Effector memory CD8-positive, alpha-beta T cell (primary cell): ENCODE measurements around the gene AMBN.

Experiments used
- ATAC-seq: fragments of 150-1000 bp; cut with Tn5 transposase; replicated peaks from 2 replicates; pipeline ENCODE4 v1.10.0; 2021; ENCODE audit warnings: mild to moderate bottlenecking, moderate library complexity
- DNase-seq, 3 experiments: peaks; one replicate each; pipeline ENCODE4 v3.0.0; 2021
- H3K27ac Mint-ChIP-seq, 2 donors: one replicate each; pipeline ENCODE4 v1.8.0; 2022; ENCODE audit warnings: mild to moderate bottlenecking in 2 of 2, mixed read lengths in 2 of 2, moderate library complexity in 2 of 2
- H3K27me3 Mint-ChIP-seq, 2 donors: one replicate each; pipeline ENCODE4 v1.8.0; 2022; ENCODE audit warnings: mixed read lengths in 2 of 2
- H3K36me3 Mint-ChIP-seq: one replicate; pipeline ENCODE4 v1.8.0; 2022; ENCODE audit warnings: mild to moderate bottlenecking, moderate library complexity, mixed read lengths; ENCODE audit not compliant: insufficient read depth
- H3K4me1 Mint-ChIP-seq, 2 donors: one replicate each; pipeline ENCODE4 v1.8.0; 2022; ENCODE audit warnings: low read depth in 2 of 2, mixed read lengths in 2 of 2
- H3K4me3 Mint-ChIP-seq, 2 donors: one replicate each; pipeline ENCODE4 v1.8.0; 2022; ENCODE audit warnings: mild to moderate bottlenecking in 2 of 2, mixed read lengths in 2 of 2, moderate library complexity in 2 of 2
- H3K9me3 Mint-ChIP-seq, 2 donors: one replicate each; pipeline ENCODE4 v1.8.0; 2022; ENCODE audit warnings: mixed read lengths in 2 of 2

Gene AMBN

DNA sequence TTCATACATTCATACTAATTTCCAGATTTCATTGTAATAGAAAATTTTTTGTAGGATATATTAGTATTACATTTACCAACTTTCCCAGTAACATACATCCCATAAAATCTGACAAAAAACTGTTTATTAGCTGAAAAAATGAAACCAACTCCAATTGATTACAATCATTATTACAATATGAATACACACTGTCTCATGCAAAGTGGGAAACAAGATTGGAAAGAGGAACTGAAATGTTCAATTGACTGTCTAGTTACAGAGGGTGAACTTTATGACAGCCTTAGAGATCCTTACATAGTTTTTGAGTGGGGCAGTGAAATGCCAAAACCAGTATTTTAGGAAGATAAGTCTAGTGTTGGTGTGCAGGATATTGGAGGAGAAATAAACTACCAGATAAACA is 2.3 kb upstream of the AMBN start:
- ATAC-seq (no peak), DNase-seq (no peak)
- Mint-ChIP-seq H3K4me1 (no peaks in the 10 kb centered on the region), H3K9me3 (no peaks in the 10 kb centered on the region), H3K36me3 (no peaks in the 10 kb centered on the region), H3K27ac (no peak overlapping the region), H3K27me3 (peaks cover 0 to 9% of the 10 kb centered on the region in 2 donors), H3K4me3 (no peak overlapping the region)

GRCh38 chr4:70594196-70594595 is 2.1 kb downstream of the AMBN start:
- ATAC-seq (no peak), DNase-seq (no peak)
- H3K4me1 Mint-ChIP-seq, result no peaks in the 10 kb centered on the region
- H3K36me3 Mint-ChIP-seq, result no peaks in the 10 kb centered on the region
- no peaks in the 10 kb centered on the region for H3K9me3 Mint-ChIP-seq
- H3K27me3 Mint-ChIP-seq, result peaks cover 0 to 5% of the 10 kb centered on the region in 2 donors
- H3K27ac Mint-ChIP-seq, result no peak overlapping the region
- H3K4me3 Mint-ChIP-seq, result no peak overlapping the region

GRCh38 chr4:70600305-70600704 is 8.2 kb downstream of the AMBN start:
- no peaks in the 10 kb centered on the region for H3K36me3 Mint-ChIP-seq
- ATAC-seq, result no peak
- H3K9me3 Mint-ChIP-seq, result no peaks in the 10 kb centered on the region
- H3K27ac Mint-ChIP-seq, result no peak overlapping the region
- DNase-seq, result no peak
- H3K4me3 Mint-ChIP-seq, result no peak overlapping the region
- peaks cover 0 to 10% of the 10 kb centered on the region in 2 donors for H3K27me3 Mint-ChIP-seq
- peaks cover 0 to 2% of the 10 kb centered on the region in 2 donors for H3K4me1 Mint-ChIP-seq

DNA sequence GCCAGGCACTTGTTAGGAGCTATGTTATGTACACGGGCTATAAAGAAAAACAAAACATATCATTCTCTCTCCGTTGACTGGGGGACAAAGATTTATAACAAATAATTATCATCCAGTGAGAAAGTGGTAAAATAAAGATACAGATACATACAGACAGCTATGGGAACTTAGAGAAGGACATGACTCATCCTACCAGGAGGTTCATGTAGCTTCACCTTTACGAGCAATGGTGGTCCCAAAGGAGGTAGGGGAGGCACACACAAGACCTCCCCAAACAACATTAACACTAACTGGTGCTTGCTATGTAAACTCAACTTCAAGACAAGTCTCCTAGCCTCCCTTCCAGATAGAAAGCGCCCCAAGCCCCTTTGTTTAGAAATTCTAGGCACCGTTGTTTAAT is 8.9 kb downstream of the AMBN start:
- H3K4me1 Mint-ChIP-seq, result peaks cover 0 to 2% of the 10 kb centered on the region in 2 donors
- ATAC-seq, result no peak

DNA sequence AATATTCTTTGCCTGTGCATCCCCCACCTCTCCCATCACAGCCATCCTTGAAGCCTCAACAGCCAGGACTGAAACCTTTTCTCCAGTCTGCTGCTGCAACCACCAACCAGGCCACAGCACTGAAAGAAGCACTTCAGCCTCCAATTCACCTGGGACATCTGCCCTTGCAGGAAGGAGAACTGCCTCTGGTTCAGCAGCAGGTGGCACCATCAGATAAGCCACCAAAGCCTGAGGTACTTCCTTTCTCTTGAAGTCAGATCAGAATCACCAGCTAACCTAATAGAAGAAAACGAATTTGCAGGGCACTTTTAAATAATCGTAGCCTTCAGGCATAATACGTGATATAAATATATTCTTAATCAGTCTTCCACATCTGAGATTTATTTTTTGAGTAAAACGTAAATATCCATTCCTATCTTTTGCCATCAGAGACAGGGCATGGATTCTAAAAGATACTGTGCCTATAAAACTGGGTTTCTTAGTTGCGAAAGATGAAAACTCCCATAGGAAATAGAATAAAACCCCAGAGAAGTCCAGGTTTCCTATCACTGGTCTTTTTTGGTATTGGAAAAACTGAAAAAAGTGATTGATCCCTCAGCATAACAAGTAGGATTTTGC is 9.5 kb downstream of the AMBN start:
- Mint-ChIP-seq H3K27me3 (peaks cover 10% of the 10 kb centered on the region in 2 donors), H3K36me3 (no peaks in the 10 kb centered on the region), H3K4me1 (peaks cover 0 to 2% of the 10 kb centered on the region in 2 donors), H3K4me3 (no peak overlapping the region), H3K9me3 (no peaks in the 10 kb centered on the region), H3K27ac (no peak overlapping the region)
- DNase-seq (peak; percentile 47 to 53 (median 52)), ATAC-seq (peak; percentile 90)

More for the DNA sequence above, 8.9 kb downstream of the AMBN start:
- peaks cover 5 to 10% of the 10 kb centered on the region in 2 donors for H3K27me3 Mint-ChIP-seq
- no peak overlapping the region for H3K4me3 Mint-ChIP-seq
- no peaks in the 10 kb centered on the region for H3K9me3 Mint-ChIP-seq
- no peaks in the 10 kb centered on the region for H3K36me3 Mint-ChIP-seq
- no peak overlapping the region for H3K27ac Mint-ChIP-seq
- DNase-seq, result no peak

DNA sequence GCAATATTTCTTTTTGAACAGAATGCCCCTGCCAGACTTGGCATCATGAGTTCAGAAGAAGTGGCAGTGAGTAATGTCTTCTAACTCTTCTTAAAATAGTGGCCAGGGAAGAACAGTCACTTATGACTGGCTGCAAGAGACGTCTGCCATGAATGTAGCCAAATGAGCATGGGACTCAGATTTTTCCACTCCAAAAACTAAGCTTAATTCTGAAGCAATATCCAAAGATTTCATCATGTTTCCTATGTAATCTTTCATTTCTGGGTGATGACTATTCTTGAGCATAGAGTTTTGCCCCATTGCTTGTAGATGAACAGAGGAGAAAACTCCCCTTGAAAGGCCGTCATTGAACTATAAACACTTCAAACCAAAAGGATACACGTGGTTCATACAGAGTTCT is 11.8 kb downstream of the AMBN start:
- no peak overlapping the region for H3K4me3 Mint-ChIP-seq
- no peaks in the 10 kb centered on the region for H3K36me3 Mint-ChIP-seq
- DNase-seq (no peak), ATAC-seq (no peak)
- H3K9me3 Mint-ChIP-seq, result no peaks in the 10 kb centered on the region
- H3K4me1 Mint-ChIP-seq, result peaks cover 0 to 2% of the 10 kb centered on the region in 2 donors
- no peak overlapping the region for H3K27ac Mint-ChIP-seq
- peaks cover 17 to 28% of the 10 kb centered on the region in 2 donors for H3K27me3 Mint-ChIP-seq

GRCh38 chr4:70606459-70606858 is 14.4 kb downstream of the AMBN start:
- Mint-ChIP-seq H3K36me3 (no peaks in the 10 kb centered on the region), H3K9me3 (no peaks in the 10 kb centered on the region), H3K27me3 (peaks cover 18 to 49% of the 10 kb centered on the region in 2 donors), H3K4me1 (no peaks in the 10 kb centered on the region), H3K4me3 (no peak overlapping the region), H3K27ac (no peak overlapping the region)
- DNase-seq, result no peak
- ATAC-seq, result no peak

GRCh38 chr4:70607334-70607853 is 15.3 kb downstream of the AMBN start:
- H3K4me3 Mint-ChIP-seq, result no peak overlapping the region
- ATAC-seq (no peak), DNase-seq (no peak)
- peaks cover 25 to 55% of the 10 kb centered on the region in 2 donors for H3K27me3 Mint-ChIP-seq
- H3K27ac Mint-ChIP-seq, result no peak overlapping the region
- no peaks in the 10 kb centered on the region for H3K4me1 Mint-ChIP-seq
- no peaks in the 10 kb centered on the region for H3K9me3 Mint-ChIP-seq
- no peaks in the 10 kb centered on the region for H3K36me3 Mint-ChIP-seq

GRCh38 chr4:70608324-70608723 is 16.3 kb downstream of the AMBN start:
- Mint-ChIP-seq H3K4me3 (no peak overlapping the region), H3K4me1 (no peaks in the 10 kb centered on the region), H3K9me3 (no peaks in the 10 kb centered on the region), H3K27ac (no peak overlapping the region), H3K36me3 (no peaks in the 10 kb centered on the region), H3K27me3 (peaks cover 27 to 55% of the 10 kb centered on the region in 2 donors)
- ATAC-seq (no peak), DNase-seq (no peak)

DNA sequence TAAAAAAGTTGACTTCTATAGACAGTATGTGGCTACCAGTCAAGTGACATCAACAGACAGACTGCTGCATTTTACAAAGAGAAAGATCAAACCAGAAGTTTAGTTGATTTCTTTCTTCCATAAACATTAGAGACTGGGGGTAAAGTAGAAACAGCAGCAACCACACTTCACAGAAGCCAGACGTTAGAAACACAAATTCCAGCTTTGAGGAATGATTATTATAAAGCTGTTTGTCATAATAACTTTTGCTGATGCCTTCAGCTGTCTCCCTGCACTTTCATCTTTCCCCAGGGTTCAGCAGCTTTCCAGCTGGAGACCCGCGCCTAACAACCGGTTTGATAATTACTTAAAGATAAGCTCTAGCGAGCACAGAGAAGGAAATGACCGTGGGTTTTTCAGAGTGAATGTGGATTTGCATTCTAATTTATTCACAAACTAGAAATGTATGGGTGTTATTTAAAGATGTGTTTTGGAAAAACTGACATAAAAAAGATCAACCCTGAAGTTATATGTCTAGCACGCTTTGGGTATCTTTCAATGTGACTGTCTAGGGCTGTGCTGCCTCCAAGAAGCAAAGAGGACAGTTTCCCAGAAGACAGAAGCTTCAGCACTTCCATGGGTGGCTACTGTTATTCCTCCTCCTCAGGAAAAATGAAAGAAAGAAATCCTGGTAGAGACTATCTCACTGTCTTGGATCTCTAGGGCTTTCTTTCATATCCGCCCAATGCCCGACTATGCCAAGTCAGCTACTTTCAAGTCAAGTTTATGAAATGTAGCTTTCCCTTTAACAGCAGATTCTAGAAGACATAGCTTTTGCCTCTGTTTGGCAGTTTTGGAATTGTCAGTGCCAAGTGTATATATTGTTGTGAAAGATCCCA is 21.5 kb downstream of the AMBN start:
- H3K4me1 Mint-ChIP-seq, result no peaks in the 10 kb centered on the region
- ATAC-seq, result no peak
- peaks cover 21 to 29% of the 10 kb centered on the region in 2 donors for H3K27me3 Mint-ChIP-seq
- DNase-seq, result no peak
- H3K36me3 Mint-ChIP-seq, result no peaks in the 10 kb centered on the region
- no peak overlapping the region for H3K4me3 Mint-ChIP-seq
- no peak overlapping the region for H3K27ac Mint-ChIP-seq
- H3K9me3 Mint-ChIP-seq, result no peaks in the 10 kb centered on the region

GRCh38 chr4:70614184-70614555 is 22.1 kb downstream of the AMBN start:
- no peak for ATAC-seq
- no peak for DNase-seq
- no peaks in the 10 kb centered on the region for H3K4me1 Mint-ChIP-seq
- peaks cover 21 to 24% of the 10 kb centered on the region in 2 donors for H3K27me3 Mint-ChIP-seq
- no peak overlapping the region for H3K4me3 Mint-ChIP-seq
- no peak overlapping the region for H3K27ac Mint-ChIP-seq
- no peaks in the 10 kb centered on the region for H3K36me3 Mint-ChIP-seq
- H3K9me3 Mint-ChIP-seq, result no peaks in the 10 kb centered on the region

DNA sequence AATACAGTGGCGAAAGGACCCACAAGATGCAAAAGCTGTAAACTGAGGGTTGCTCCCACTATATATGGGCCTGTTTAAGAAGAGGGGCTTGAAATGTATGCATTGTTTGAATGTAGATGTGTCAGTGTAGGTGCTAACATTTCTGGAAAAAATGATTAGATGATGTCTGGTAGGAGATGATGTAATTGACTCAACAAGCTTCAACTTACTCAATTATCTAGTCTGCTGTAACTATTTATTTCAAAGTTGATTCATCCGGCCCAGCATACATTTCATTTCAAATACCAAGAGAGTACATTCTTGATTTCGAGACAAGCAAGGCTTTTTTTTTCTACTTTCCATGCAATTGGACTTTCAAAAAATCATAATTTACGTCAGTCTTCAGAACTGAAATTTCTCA is 27.2 kb downstream of the AMBN start:
- DNase-seq (no peak), ATAC-seq (peak; percentile 33)
- peaks cover 0 to under 1% of the 10 kb centered on the region in 2 donors for H3K27me3 Mint-ChIP-seq
- H3K4me1 Mint-ChIP-seq, result no peaks in the 10 kb centered on the region
- H3K27ac Mint-ChIP-seq, result no peak overlapping the region
- H3K4me3 Mint-ChIP-seq, result no peak overlapping the region
- no peaks in the 10 kb centered on the region for H3K36me3 Mint-ChIP-seq
- H3K9me3 Mint-ChIP-seq, result no peaks in the 10 kb centered on the region

- H3K4me1 Mint-ChIP-seq, result no peaks in the 10 kb centered on the region
- no peaks in the 10 kb centered on the region for H3K27me3 Mint-ChIP-seq
- no peaks in the 10 kb centered on the region for H3K9me3 Mint-ChIP-seq
- H3K27ac Mint-ChIP-seq, result no peak overlapping the region
- DNase-seq, result no peak
- ATAC-seq, result peak; percentile 36
- H3K36me3 Mint-ChIP-seq, result no peaks in the 10 kb centered on the region
- H3K4me3 Mint-ChIP-seq, result no peak overlapping the region
Observed at GRCh38 chr4:70619778-70620177, 27.7 kb downstream of the AMBN start.

DNA sequence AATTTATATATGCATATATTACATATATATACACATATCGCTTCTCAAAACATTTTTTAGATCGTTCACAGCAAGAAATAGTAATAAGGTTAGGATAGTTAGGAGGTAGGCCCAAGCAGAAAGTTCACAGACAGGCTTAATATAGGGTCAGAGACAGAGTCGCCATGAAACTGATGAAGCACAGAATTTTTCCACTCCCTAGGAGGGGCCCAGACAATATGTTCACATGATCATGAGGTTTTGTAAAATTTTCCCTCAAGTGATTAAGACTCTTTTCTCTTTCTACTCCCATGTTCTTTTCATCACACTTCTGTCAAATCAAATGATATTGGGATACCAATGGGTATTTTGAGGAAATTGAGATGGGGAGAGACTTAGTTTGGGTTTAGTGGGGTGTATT is 31.3 kb downstream of the AMBN start:
- H3K36me3 Mint-ChIP-seq, result no peaks in the 10 kb centered on the region
- DNase-seq (no peak), ATAC-seq (peak; percentile 40)
- H3K27me3 Mint-ChIP-seq, result no peaks in the 10 kb centered on the region
- H3K9me3 Mint-ChIP-seq, result no peaks in the 10 kb centered on the region
- no peak overlapping the region for H3K4me3 Mint-ChIP-seq
- no peaks in the 10 kb centered on the region for H3K4me1 Mint-ChIP-seq
- no peak overlapping the region for H3K27ac Mint-ChIP-seq
